ENCODE data around the gene B4GALT7. TPM values are rescaled to one million over a fixed set of nuclear protein-coding genes. Genes with fewer than 3 reads are reported as not detected.
A peak's percentile ranks its signal among the peaks of the same experiment; 100 is the strongest.

The B4GALT7 gene
- total RNA-seq, 1 experiment from 2014 or later: 21.7 TPM

- TF ChIP-seq TEAD4 (CRISPR knock-in tag; IDR thresholded peaks at IDR 0.05): no peak
- TF ChIP-seq STAT6 (CRISPR knock-in tag; conservative IDR thresholded peaks at IDR 0.05; ENCODE audit: low read depth): no peak
- no peak for TF ChIP-seq ESRRA (CRISPR knock-in tag; IDR thresholded peaks at IDR 0.05; ENCODE audit: borderline replicate concordance)
- TF ChIP-seq CTCF (IDR thresholded peaks at IDR 0.05): no peak
- TF ChIP-seq ZNF121 (CRISPR knock-in tag; IDR thresholded peaks at IDR 0.05): no peak
These were observed at the start of gene B4GALT7 (continued) for GRCh38 chr5:177599731-177600507.

GRCh38 chr5:177552839-177553455 lies 47.0 kb upstream of the B4GALT7 start:
- POLR2A ChIA-PET: interaction anchor here (1.2 to 1.4 kb wide), 2 partner anchors 54 to 56 kb away, joined by 3 to 4 read pairs; no protein-coding TSS in a partner anchor
- 0 out of 2 replicates have a peak, but pooled peaks have one; percentile 7 for ATAC-seq
- CTCF ChIA-PET: interaction anchor here (1.0 to 1.4 kb wide), 3 partner anchors 39 to 243 kb away, joined by 3 to 4 read pairs (median 3); partner anchors contain the start of gene TMED9

DNA sequence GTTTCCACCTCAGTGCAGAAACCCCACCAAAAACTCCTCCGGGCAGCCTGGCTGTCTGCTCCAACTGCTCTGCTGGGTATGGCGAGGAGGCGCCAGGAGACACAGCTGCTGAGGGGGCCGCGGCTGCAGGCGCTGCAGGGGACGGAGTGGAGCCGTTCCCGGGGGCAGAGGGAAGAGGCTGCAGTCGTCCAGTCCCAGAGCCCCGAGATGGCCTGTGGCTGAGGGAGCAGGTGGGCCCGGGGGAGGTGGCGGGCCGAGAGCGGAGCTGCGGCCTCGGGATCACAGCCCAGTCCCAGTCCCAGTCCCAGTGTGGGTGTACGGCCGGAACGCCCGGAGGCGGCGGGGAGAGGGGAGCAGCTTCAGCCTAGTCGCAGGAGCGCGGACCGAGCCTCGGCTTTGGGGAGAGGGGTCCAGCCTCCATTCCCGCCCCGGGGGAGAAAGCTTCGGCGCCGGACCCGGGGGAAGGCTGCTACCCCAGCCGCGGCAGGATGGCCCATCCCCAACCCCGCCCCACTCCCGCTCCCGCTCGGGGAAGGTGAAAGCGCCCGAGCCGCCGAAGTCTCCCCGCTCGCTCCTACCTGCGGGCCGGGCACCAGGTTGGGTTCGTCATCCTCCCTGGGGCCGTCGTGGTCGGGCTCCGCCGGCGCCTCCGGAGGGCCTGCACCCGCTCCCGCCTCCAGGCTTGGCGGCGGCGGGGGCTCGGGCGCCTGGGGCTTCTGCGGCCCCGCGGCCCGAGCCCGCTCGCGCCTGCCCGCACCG lies 46.1 kb upstream of the B4GALT7 start:
- H3K36me3 Mint-ChIP-seq: peaks cover 18% of the 10 kb centered on the region
- ChIA-PET CTCF (interaction anchor here (0.9 to 1.4 kb wide), 4 partner anchors 38 to 244 kb away, joined by 3 to 4 read pairs (median 3); partner anchors contain the start of gene TMED9), POLR2A (interaction anchor here (1.2 to 1.4 kb wide), 2 partner anchors 53 to 57 kb away, joined by 3 to 4 read pairs; no protein-coding TSS in a partner anchor)
- ATAC-seq: peak; percentile 21
- H3K4me3 Mint-ChIP-seq: peak overlapping the region; percentile 83
- peaks cover 8% of the 10 kb centered on the region for H3K9me3 Mint-ChIP-seq
- H3K27me3 Mint-ChIP-seq (ENCODE audit: low read depth): peaks cover 9% of the 10 kb centered on the region
- no peak overlapping the region for H3K27ac Mint-ChIP-seq
- peak; percentile 45 for DNase-seq (ENCODE audit: low spot score)
- peaks cover 30% of the 10 kb centered on the region for H3K4me1 Mint-ChIP-seq
- TF ChIP-seq JAZF1 (CRISPR knock-in tag; IDR thresholded peaks at IDR 0.05): no peak
- TF ChIP-seq NFATC4 (CRISPR knock-in tag; IDR thresholded peaks at IDR 0.05): no peak
- TF ChIP-seq, protein P1, sequence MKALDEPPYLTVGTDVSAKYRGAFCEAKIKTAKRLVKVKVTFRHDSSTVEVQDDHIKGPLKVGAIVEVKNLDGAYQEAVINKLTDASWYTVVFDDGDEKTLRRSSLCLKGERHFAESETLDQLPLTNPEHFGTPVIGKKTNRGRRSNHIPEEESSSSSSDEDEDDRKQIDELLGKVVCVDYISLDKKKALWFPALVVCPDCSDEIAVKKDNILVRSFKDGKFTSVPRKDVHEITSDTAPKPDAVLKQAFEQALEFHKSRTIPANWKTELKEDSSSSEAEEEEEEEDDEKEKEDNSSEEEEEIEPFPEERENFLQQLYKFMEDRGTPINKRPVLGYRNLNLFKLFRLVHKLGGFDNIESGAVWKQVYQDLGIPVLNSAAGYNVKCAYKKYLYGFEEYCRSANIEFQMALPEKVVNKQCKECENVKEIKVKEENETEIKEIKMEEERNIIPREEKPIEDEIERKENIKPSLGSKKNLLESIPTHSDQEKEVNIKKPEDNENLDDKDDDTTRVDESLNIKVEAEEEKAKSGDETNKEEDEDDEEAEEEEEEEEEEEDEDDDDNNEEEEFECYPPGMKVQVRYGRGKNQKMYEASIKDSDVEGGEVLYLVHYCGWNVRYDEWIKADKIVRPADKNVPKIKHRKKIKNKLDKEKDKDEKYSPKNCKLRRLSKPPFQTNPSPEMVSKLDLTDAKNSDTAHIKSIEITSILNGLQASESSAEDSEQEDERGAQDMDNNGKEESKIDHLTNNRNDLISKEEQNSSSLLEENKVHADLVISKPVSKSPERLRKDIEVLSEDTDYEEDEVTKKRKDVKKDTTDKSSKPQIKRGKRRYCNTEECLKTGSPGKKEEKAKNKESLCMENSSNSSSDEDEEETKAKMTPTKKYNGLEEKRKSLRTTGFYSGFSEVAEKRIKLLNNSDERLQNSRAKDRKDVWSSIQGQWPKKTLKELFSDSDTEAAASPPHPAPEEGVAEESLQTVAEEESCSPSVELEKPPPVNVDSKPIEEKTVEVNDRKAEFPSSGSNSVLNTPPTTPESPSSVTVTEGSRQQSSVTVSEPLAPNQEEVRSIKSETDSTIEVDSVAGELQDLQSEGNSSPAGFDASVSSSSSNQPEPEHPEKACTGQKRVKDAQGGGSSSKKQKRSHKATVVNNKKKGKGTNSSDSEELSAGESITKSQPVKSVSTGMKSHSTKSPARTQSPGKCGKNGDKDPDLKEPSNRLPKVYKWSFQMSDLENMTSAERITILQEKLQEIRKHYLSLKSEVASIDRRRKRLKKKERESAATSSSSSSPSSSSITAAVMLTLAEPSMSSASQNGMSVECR (CRISPR knock-in tag; IDR thresholded peaks at IDR 0.05; ENCODE audit: borderline replicate concordance): 0 out of 2 replicates have a peak, but pooled peaks have one; percentile 53
- no peak for TF ChIP-seq E2F4 (CRISPR knock-in tag; IDR thresholded peaks at IDR 0.05; ENCODE audit: borderline replicate concordance, low read depth)
- peak; percentile 35; the same call in 1 of the 2 replicates for TF ChIP-seq ZNF219 (CRISPR knock-in tag; IDR thresholded peaks at IDR 0.05; ENCODE audit: borderline replicate concordance)
- peak; percentile 5; the same call in 1 of the 2 replicates for TF ChIP-seq FOXP1 (CRISPR knock-in tag; IDR thresholded peaks at IDR 0.05; ENCODE audit: borderline replicate concordance)

More at GRCh38 chr5:177552839-177553455, 47.0 kb upstream of the B4GALT7 start:
- peaks cover 18% of the 10 kb centered on the region for H3K36me3 Mint-ChIP-seq
- peaks cover 30% of the 10 kb centered on the region for H3K4me1 Mint-ChIP-seq
- H3K27me3 Mint-ChIP-seq (ENCODE audit: low read depth): peaks cover 6% of the 10 kb centered on the region
- H3K9me3 Mint-ChIP-seq: peaks cover 3% of the 10 kb centered on the region
- no peak for DNase-seq (ENCODE audit: low spot score)
- TF ChIP-seq ATF6 (CRISPR knock-in tag; IDR thresholded peaks at IDR 0.05) (no peak), ATF1 (CRISPR knock-in tag; IDR thresholded peaks at IDR 0.05) (no peak), ZNF263 (CRISPR knock-in tag; IDR thresholded peaks at IDR 0.05; ENCODE audit: low read depth) (no peak), GABPB1 (CRISPR knock-in tag; IDR thresholded peaks at IDR 0.05) (no peak), HMGA2 (CRISPR knock-in tag; IDR thresholded peaks at IDR 0.05) (no peak), ZNF138 (CRISPR knock-in tag; conservative IDR thresholded peaks at IDR 0.05) (no peak)
- H3K4me3 Mint-ChIP-seq: peak overlapping the region; percentile 83
- peak overlapping the region; percentile 50; the same call in 1 of the 2 replicates for H3K27ac Mint-ChIP-seq
